Panc1 (cell line): ENCODE data around the gene SLC7A5. TPM values are rescaled to one million over a fixed set of nuclear protein-coding genes. Genes with fewer than 3 reads are reported as not detected.

Source experiments
- ATAC-seq: fragments of 200-7000 bp; cut with Tn5 transposase; 2 replicates; pipeline ENCODE4 v1.9.1; 2020; ENCODE audit warnings: mild to moderate bottlenecking, moderate library complexity
- BruUV-seq: library from RNA; stranded (reverse); fragments of 400-500 nt; replicated peaks from 2 replicates; lab custom pipeline; 2021; lab: Mats Ljungman, UMichigan
- CTCF ChIA-PET: fragments of 300-600 bp; sonication (Branson Sonifier 250); formaldehyde crosslinking; loops from one replicate; lab custom pipeline; 2022; ENCODE audit warnings: antibody characterized with exemption; lab: Charles Lee
- POLR2A ChIA-PET: fragments of 300-600 bp; sonication (Branson Sonifier 250); formaldehyde crosslinking; loops from one replicate; lab custom pipeline; 2022; ENCODE audit warnings: antibody characterized with exemption; lab: Charles Lee
- DNase-seq: peaks from one replicate; pipeline ENCODE4 v3.0.0-alpha.2; 2010; ENCODE audit warnings: low read depth, low spot score
- H3K27ac ChIP-seq: 2 replicates; pipeline ENCODE4 v1.5.1; 2011; ENCODE audit warnings: mild to moderate bottlenecking, low read length, inconsistent platforms
- H3K27me3 ChIP-seq: fragments of 200-500 bp; sonication (Bioruptor generic); 2 replicates; pipeline ENCODE4 v1.6.0; 2014; ENCODE audit warnings: low read length, inconsistent platforms; ENCODE audit not compliant: control insufficient read depth, insufficient read depth
- H3K36me3 ChIP-seq: fragments of 200-500 bp; sonication (Bioruptor generic); 2 replicates; pipeline ENCODE4 v1.5.1; 2014; ENCODE audit warnings: inconsistent platforms, mild to moderate bottlenecking, low read length, moderate library complexity; ENCODE audit not compliant: control insufficient read depth, insufficient read depth
- H3K4me1 ChIP-seq: 2 replicates; pipeline ENCODE4 v1.5.1; 2011; ENCODE audit warnings: inconsistent platforms, mild to moderate bottlenecking, low read length, moderate library complexity; ENCODE audit not compliant: control insufficient read depth, insufficient read depth
- H3K4me3 ChIP-seq, 2 experiments: 2 replicates each; pipeline ENCODE4 v1.5.1; 2011 to 2012; ENCODE audit warnings: low read depth in 2 of 2, low read length in 2 of 2, mild to moderate bottlenecking in 2 of 2, inconsistent platforms in 1 of 2, moderate library complexity in 1 of 2
- H3K9me3 ChIP-seq: fragments of 200-500 bp; sonication (Bioruptor generic); 2 replicates; pipeline ENCODE4 v1.5.1; 2014; ENCODE audit warnings: low read depth, mild to moderate bottlenecking, inconsistent platforms, low read length, moderate library complexity; ENCODE audit not compliant: control insufficient read depth, insufficient read depth
- CTCF ChIP-seq: fragments of 450-650 bp; IDR thresholded peaks from 2 replicates; pipeline ENCODE4 v1.5.1; 2017; ENCODE audit warnings: mild to moderate bottlenecking
- POLR2AphosphoS5 ChIP-seq: IDR thresholded peaks from 2 replicates; pipeline ENCODE4 v1.6.1; 2012; ENCODE audit warnings: mild to moderate bottlenecking, low read depth, low read length, moderate library complexity
- REST ChIP-seq, 2 experiments: IDR thresholded peaks; 2 replicates each; pipeline ENCODE4 v1.6.1; 2011 to 2012; ENCODE audit warnings: low read depth in 2 of 2, control low read depth in 1 of 2, low read length in 1 of 2, mild to moderate bottlenecking in 1 of 2, moderate library complexity in 1 of 2; ENCODE audit not compliant: insufficient read depth in 1 of 2
- SIN3A ChIP-seq: IDR thresholded peaks from 2 replicates; pipeline ENCODE4 v1.6.1; 2012; ENCODE audit warnings: low read depth, mild to moderate bottlenecking, low read length, moderate library complexity, borderline replicate concordance; ENCODE audit not compliant: insufficient read depth
- TCF7L2 ChIP-seq: IDR thresholded peaks from 2 replicates; pipeline ENCODE4 v1.6.1; 2011; ENCODE audit warnings: mild to moderate bottlenecking, low read depth, low read length, inconsistent platforms
- in situ Hi-C: cut with HindIII; loops from 2 replicates; pipeline ENCODE4 v1.10.0; 2016; ENCODE audit warnings: low sequenced_read_pairs, low pct_unique_long_range_greater_than_20kb
- intact Hi-C: fragments of 100-400 bp; cut with micrococcal nuclease; formaldehyde crosslinking; loops from one replicate; pipeline ENCODE4 v1.10.0; 2022; ENCODE audit not compliant: unreplicated experiment
- total RNA-seq: library from RNA; stranded (reverse); gene quantifications from one replicate; pipeline ENCODE4 v1.2.1, GENCODE V29; 2021; ENCODE audit not compliant: unreplicated experiment

The SLC7A5 gene
- total RNA-seq, 1 experiment from 2014 or later = 231 TPM

GRCh38 chr16:87837627-87838289 lies 31.5 kb downstream of the SLC7A5 start:
- ChIA-PET CTCF (interaction anchor here (0.7 kb wide), 1 partner anchor 59 kb away, joined by 3 read pairs; no protein-coding TSS in a partner anchor), POLR2A (no interaction called here)
- no peak for TF ChIP-seq POLR2AphosphoS5
- TF ChIP-seq CTCF = no peak
- no peaks in the 10 kb centered on the region; the same call in 1 of the 2 replicates for H3K36me3 ChIP-seq
- no peaks in the 10 kb centered on the region for H3K27me3 ChIP-seq
- no peak overlapping the region for H3K4me3 ChIP-seq
- H3K9me3 ChIP-seq = no peaks in the 10 kb centered on the region
- ATAC-seq (no peak), DNase-seq (no peak)
- in situ Hi-C loops = no loop called here
- H3K4me1 ChIP-seq = peaks cover 7% of the 10 kb centered on the region
- no peak overlapping the region; the same call in 1 of the 2 replicates for H3K27ac ChIP-seq
- BruUV-seq = no TSS peak
- intact Hi-C loops = loop anchor here (5.0 kb wide), 1 partner anchor 60 kb away; no protein-coding TSS in a partner anchor

GRCh38 chr16:87836844-87837581 lies 32.3 kb downstream of the SLC7A5 start:
- H3K4me1 ChIP-seq = peaks cover 6% of the 10 kb centered on the region
- intact Hi-C loops (loop anchor here (5.0 kb wide), 1 partner anchor 60 kb away; no protein-coding TSS in a partner anchor), in situ Hi-C loops (no loop called here)
- no peaks in the 10 kb centered on the region for H3K9me3 ChIP-seq
- no TSS peak for BruUV-seq
- DNase-seq (no peak), ATAC-seq (peak; percentile 44)
- H3K36me3 ChIP-seq = peaks cover 3% of the 10 kb centered on the region; the same call in 1 of the 2 replicates
- TF ChIP-seq POLR2AphosphoS5 (peak; percentile 41; the same call in 1 of the 2 replicates), TCF7L2 (no peak), SIN3A (no peak)
- no peak overlapping the region for H3K4me3 ChIP-seq
- ChIA-PET CTCF (interaction anchor here (0.7 to 1.0 kb wide), 2 partner anchors 58 kb away, joined by 3 read pairs; no protein-coding TSS in a partner anchor), POLR2A (no interaction called here)
- no peaks in the 10 kb centered on the region for H3K27me3 ChIP-seq
- peak overlapping the region; percentile 44; the same call in 1 of the 2 replicates for H3K27ac ChIP-seq

- CTCF ChIA-PET = interaction anchor here (1.0 kb wide), 1 partner anchor 58 kb away, joined by 3 read pairs; no protein-coding TSS in a partner anchor
- H3K36me3 ChIP-seq = peaks cover 3% of the 10 kb centered on the region; the same call in 1 of the 2 replicates
- H3K9me3 ChIP-seq = no peaks in the 10 kb centered on the region
- ATAC-seq (no peak), DNase-seq (no peak)
- no peak overlapping the region for H3K27ac ChIP-seq
- H3K4me1 ChIP-seq = peaks cover 6% of the 10 kb centered on the region
- no peak overlapping the region for H3K4me3 ChIP-seq
- intact Hi-C loops = loop anchor here (5.0 kb wide), 1 partner anchor 59 kb away; no protein-coding TSS in a partner anchor
- H3K27me3 ChIP-seq = no peaks in the 10 kb centered on the region
- no TSS peak for BruUV-seq
- TF ChIP-seq TCF7L2 (no peak), SIN3A (no peak), REST (IDR thresholded peaks at IDR 0.05; ENCODE audit: insufficient read depth in 1 of 2, low read depth in 2 of 2, low read length in 1 of 2) (no peak), POLR2AphosphoS5 (no peak), CTCF (no peak)
- POLR2A ChIA-PET = no interaction called here
- in situ Hi-C loops = no loop called here
Observed at GRCh38 chr16:87836346-87836843, 32.9 kb downstream of the SLC7A5 start.
